Kidney (tissue), 14 donors: ENCODE measurements around the gene MED14. TPM values are rescaled to one million over a fixed set of nuclear protein-coding genes. Genes with fewer than 3 reads are reported as not detected.

Source experiments
- DNase-seq, 5 donors: peaks; one replicate each; pipeline ENCODE4 v3.0.0-alpha.2; 2013 to 2020
- FAIRE-seq: peaks from 2 replicates; lab custom pipeline; 2012; peaks lifted over from hg19 to GRCh38; lab: Jason Lieb, UNC
- H3K27ac ChIP-seq, 2 donors: one replicate each; pipeline ENCODE4 v1.7.0; 2013; ENCODE audit warnings: low read depth in 2 of 2, low read length in 2 of 2, inconsistent platforms in 1 of 2
- H3K27me3 ChIP-seq: one replicate; pipeline ENCODE4 v1.7.1; 2013; ENCODE audit warnings: low read length, inconsistent platforms; ENCODE audit not compliant: control insufficient read depth, insufficient read depth
- H3K36me3 ChIP-seq, 3 donors: one replicate each; pipeline versions ENCODE4 v1.7.0 to v1.7.1; 2013; ENCODE audit warnings: low read length in 3 of 3, control low read depth in 1 of 3, inconsistent platforms in 1 of 3; ENCODE audit not compliant: insufficient read depth in 3 of 3, control insufficient read depth in 2 of 3
- H3K4me1 ChIP-seq, 3 donors: one replicate each; pipeline versions ENCODE4 v1.7.0 to v1.7.1; 2013; ENCODE audit warnings: low read length in 3 of 3, inconsistent platforms in 1 of 3, low read depth in 1 of 3; ENCODE audit not compliant: control insufficient read depth in 2 of 3, insufficient read depth in 2 of 3
- H3K4me3 ChIP-seq, 3 donors: one replicate each; pipeline versions ENCODE4 v1.7.0 to v1.8.1; 2013; ENCODE audit warnings: low read length in 3 of 3, control low read depth in 1 of 3, inconsistent platforms in 1 of 3
- H3K9ac ChIP-seq, 3 donors: one replicate each; pipeline versions ENCODE4 v1.7.0 to v1.7.1; 2013; ENCODE audit warnings: low read length in 3 of 3, control low read depth in 1 of 3, inconsistent platforms in 1 of 3
- H3K9me3 ChIP-seq, 3 donors: one replicate each; pipeline versions ENCODE4 v1.7.0 to v1.7.1; 2013; ENCODE audit warnings: low read length in 3 of 3, control low read depth in 1 of 3, inconsistent platforms in 1 of 3; ENCODE audit not compliant: control insufficient read depth in 2 of 3, insufficient read depth in 1 of 3
- CTCF ChIP-seq: IDR thresholded peaks from 3 replicates; pipeline ENCODE4 v1.5.1; 2012; ENCODE audit warnings: mild to moderate bottlenecking, moderate library complexity, borderline replicate concordance; ENCODE audit not compliant: insufficient read depth; ENCODE audit errors: extremely low read depth
- intact Hi-C: fragments of 100-400 bp; cut with DNase I; formaldehyde crosslinking; loops from one replicate; pipeline ENCODE4 v1.11.1; 2022
- polyA plus RNA-seq: library from polyadenylated mRNA; stranded (reverse); fragments of 350-450 nt; fragmentation: Illumina TruSeq; extraction: RNeasy Lipid Tissue Mini Kit (QIAGEN cat#74804); gene quantifications from one replicate; pipeline ENCODE4 v1.2.3, GENCODE V29; 2014; ENCODE audit warnings: low read depth, low replicate concordance; ENCODE audit not compliant: insufficient read depth
- total RNA-seq: library from RNA; stranded (reverse); fragmentation: NEBNext Ultra II Directional; extraction: Animal tissue kit (Norgen Biotek cat#: 25700); gene quantifications from one replicate; pipeline ENCODE4 v1.2.1, GENCODE V29; 2021
- donor health status: control.
- donor health status: control.
- donor health status: control.
- donor health status: control.
- donor health status: control.
- donor health status: DM: yes; HTN: yes; CAD: no.
- donor health status: Normal renal cell carcinoma (clear cell type).

Gene MED14
- total and polyA plus RNA-seq, 2 donors from 2014 or later, result 5.9 to 53.7 TPM

GRCh38 chrX:40780951-40781350 is 45.6 kb upstream of the MED14 start:
- TF ChIP-seq CTCF, result no peak
- no peak for FAIRE-seq
- DNase-seq, result no peak

DNA sequence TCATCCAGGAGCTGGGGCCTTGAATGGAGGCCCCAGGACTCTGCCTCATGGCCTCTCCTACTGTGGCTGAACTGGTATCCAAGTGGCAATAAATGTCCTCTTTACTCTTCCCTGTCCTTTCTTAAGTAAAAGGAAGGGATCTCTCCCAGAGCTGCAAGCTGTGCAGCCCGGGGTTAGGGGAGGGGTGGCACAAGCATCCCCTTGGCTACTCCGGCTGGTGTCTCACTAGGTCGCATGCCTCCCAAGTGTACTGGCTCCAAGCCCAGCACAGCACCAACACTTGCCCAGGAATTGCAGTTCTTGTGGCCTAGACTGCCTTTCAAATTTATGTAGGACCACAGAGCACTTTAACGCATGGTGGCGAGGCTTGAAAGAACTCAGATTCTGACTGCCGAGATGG is 44.7 kb upstream of the MED14 start:
- H3K4me1 ChIP-seq, result no peaks in the 10 kb centered on the region
- DNase-seq (no peak), FAIRE-seq (no peak)
- no peak overlapping the region for H3K9ac ChIP-seq
- H3K36me3 ChIP-seq, result no peaks in the 10 kb centered on the region
- no peak overlapping the region for H3K27ac ChIP-seq
- TF ChIP-seq CTCF, result no peak
- no peak overlapping the region for H3K4me3 ChIP-seq
- no peaks in the 10 kb centered on the region for H3K9me3 ChIP-seq
- no peaks in the 10 kb centered on the region for H3K27me3 ChIP-seq
- intact Hi-C loops, result no loop called here

More at GRCh38 chrX:40780951-40781350, 45.6 kb upstream of the MED14 start:
- no peaks in the 10 kb centered on the region for H3K9me3 ChIP-seq
- H3K36me3 ChIP-seq, result no peaks in the 10 kb centered on the region
- H3K27ac ChIP-seq, result no peak overlapping the region
- H3K9ac ChIP-seq, result no peak overlapping the region
- intact Hi-C loops, result no loop called here
- H3K4me1 ChIP-seq, result no peaks in the 10 kb centered on the region
- no peaks in the 10 kb centered on the region for H3K27me3 ChIP-seq
- no peak overlapping the region for H3K4me3 ChIP-seq

DNA sequence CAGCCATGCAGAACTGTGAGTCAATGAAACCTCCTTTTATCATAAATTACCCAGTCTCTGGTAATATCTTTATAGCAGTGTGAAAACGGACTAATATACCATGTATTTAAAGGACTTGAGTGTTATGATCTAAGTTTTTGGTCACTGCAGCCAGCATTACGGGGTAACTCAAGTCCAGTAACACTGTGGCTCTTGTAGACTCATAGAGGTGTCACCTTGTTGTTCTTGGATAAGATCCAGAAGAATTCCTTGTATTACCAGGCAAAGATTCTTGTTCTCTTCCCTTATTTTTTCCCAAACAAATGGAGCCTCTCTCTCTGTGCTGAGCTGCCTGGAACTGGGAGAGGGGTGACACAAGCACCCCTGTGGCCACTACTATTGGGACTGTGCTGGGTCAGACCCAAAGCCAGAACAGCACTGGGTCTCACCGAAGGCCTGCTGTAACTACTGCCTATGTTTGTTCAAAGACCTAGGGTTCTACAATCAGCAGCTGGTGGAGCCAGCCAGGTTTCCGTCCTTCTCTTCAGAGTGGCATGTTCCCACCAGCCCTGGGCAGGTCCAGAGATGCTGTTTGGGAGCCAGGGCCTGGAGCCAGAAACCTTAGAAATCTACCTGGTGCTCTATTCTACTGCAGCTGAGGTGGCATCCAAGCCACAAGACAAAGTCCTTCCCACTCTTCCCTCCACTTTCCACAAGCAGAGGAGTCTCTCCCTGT is 43.7 kb upstream of the MED14 start:
- DNase-seq, result no peak
- no peak overlapping the region for H3K9ac ChIP-seq
- intact Hi-C loops, result no loop called here
- no peak overlapping the region for H3K27ac ChIP-seq
- no peaks in the 10 kb centered on the region for H3K36me3 ChIP-seq
- H3K4me1 ChIP-seq, result no peaks in the 10 kb centered on the region
- no peaks in the 10 kb centered on the region for H3K27me3 ChIP-seq
- no peak for FAIRE-seq
- H3K4me3 ChIP-seq, result no peak overlapping the region
- H3K9me3 ChIP-seq, result no peaks in the 10 kb centered on the region
- no peak for TF ChIP-seq CTCF
